AG09319 (cell line): ENCODE data around the gene TMEM135.
A peak's percentile ranks its signal among the peaks of the same experiment; 100 is the strongest.

Source experiments
- DNase-seq: peaks from one replicate; pipeline ENCODE4 v3.0.0-alpha.2; 2010; ENCODE audit warnings: low read depth; ENCODE audit errors: extremely low read depth
- CTCF ChIP-seq: IDR thresholded peaks from 2 replicates; pipeline ENCODE4 v1.5.1; 2011; ENCODE audit warnings: low read depth, mild to moderate bottlenecking, inconsistent platforms, low read length, moderate library complexity

TMEM135 gene

GRCh38 chr11:87201376-87201775, 163.6 kb downstream of the TMEM135 start:
- TF ChIP-seq CTCF = no peak
- no peak for DNase-seq

DNA sequence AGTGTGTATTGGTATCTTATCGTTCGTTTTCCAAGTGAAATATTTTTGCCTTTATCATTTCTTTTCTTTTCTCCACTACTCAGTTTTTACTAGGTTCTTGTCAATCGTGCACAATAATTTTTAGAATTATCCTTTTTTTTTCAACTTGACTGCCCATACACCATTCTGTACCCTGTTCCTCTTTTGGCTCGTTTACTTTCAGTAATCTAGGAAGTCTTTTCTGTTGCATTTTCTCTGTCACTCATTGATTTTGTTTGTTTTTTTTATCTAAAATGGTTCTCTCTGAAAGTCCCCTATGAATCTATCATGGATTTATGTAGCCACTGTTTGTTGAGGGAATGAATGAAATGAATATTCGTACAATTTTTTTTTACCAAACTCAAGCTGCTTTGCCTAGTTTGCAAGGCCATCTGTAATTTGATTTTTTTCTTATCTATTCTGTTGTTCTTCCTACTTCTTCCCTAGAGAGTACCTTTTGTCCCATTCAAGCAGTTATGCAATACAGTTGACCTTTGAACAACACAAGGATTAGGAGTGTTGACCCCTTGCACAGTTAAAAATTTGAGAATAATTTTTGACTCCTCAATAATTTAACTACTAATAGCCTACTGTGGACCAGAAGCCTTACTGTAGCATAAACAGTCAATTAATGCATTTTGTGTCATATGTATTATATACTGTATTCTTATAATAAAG, 166.3 kb downstream of the TMEM135 start:
- TF ChIP-seq CTCF = no peak
- no peak for DNase-seq

DNA sequence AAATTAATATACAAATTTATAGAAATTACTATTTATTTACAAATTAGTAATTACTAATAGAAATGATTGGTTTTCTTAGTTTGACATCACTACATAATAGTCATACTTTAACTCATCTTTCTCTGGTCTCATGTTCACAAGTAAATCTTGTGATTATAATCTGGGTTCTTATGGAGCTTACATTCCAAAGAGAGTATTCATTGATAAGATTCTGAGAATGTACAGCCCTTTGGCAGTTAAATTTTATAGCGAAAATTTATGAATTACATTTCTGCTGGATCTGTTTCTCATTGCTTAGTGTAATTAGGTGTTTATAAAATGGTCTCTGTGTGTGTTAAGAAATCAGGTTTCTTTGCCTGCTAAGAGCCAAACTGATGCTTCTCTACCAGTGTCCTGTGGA, 175.2 kb downstream of the TMEM135 start:
- no peak for TF ChIP-seq CTCF
- DNase-seq = no peak

DNA sequence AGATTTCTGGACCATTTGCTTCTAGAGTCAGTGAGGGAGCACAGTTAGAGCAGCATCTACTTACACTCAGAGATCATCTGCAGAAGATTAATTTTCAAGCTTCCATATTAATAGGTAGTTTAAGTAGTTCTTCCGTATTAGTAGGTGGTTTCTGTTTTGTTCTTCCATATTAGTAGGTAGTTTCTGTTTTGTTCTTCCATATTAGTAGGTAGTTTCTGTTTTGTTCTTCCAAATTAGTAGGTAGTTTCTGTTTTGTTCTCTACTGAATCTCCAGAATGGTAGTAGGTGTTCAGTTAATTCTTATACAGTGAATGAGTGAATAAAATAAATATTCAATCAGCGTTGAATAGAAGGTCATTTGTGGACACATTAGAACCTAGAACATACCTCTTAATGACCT, 175.7 kb downstream of the TMEM135 start:
- DNase-seq = no peak

GRCh38 chr11:87215236-87215635, 177.5 kb downstream of the TMEM135 start:
- DNase-seq = no peak
- TF ChIP-seq CTCF = no peak

More for the DNA sequence above, 175.7 kb downstream of the TMEM135 start:
- no peak for TF ChIP-seq CTCF

GRCh38 chr11:87219266-87219665, 181.5 kb downstream of the TMEM135 start:
- TF ChIP-seq CTCF = no peak
- DNase-seq = no peak

DNA sequence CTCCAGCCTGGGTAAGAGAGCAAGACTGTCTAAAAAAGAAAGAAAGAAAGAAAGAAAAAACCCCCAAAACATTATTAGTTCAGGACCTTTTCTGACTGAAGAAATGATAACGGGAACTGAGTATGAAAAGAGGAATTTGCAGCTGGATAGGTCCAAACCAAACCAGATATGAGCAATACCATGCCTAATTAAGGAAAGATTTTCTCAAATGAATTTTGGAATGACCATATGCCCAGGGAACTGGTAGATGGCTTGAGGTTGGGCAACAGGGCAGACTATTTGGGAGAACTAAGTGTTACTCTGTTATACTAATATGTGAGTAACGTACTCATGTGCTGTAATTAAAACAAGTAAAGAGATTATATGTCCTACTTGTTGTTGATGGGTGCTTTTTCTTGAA, 186.1 kb downstream of the TMEM135 start:
- DNase-seq = peak; percentile 44
- no peak for TF ChIP-seq CTCF
